HG02610 (cell line): ENCODE results near the gene SORCS2.

Experiments
- ATAC-seq: cut with Tn5 transposase; IDR thresholded peaks from one replicate; pipeline ENCODE4 v1.9.1; 2021; ENCODE audit warnings: mild to moderate bottlenecking, moderate library complexity; ENCODE audit not compliant: unreplicated experiment

SORCS2 gene

GRCh38 chr4:7262134-7262533, 69.8 kb downstream of the SORCS2 start:
- ATAC-seq = no peak

GRCh38 chr4:7263166-7263565, 70.8 kb downstream of the SORCS2 start:
- ATAC-seq = no peak

GRCh38 chr4:7264694-7265093, 72.4 kb downstream of the SORCS2 start:
- ATAC-seq = no peak

- no peak for ATAC-seq
These were observed 74.4 kb downstream of the SORCS2 start for GRCh38 chr4:7266525-7267292.

- ATAC-seq = no peak
These were observed 75.5 kb downstream of the SORCS2 start for GRCh38 chr4:7267829-7268228.

- ATAC-seq = no peak
These were observed 76.6 kb downstream of the SORCS2 start for GRCh38 chr4:7268941-7269340.

- ATAC-seq = no peak
These were observed 77.8 kb downstream of the SORCS2 start for GRCh38 chr4:7270121-7270520.

GRCh38 chr4:7272404-7272803, 80.1 kb downstream of the SORCS2 start:
- ATAC-seq = no peak

GRCh38 chr4:7273738-7274297, 81.5 kb downstream of the SORCS2 start:
- ATAC-seq = no peak

- no peak for ATAC-seq
These were observed 82.7 kb downstream of the SORCS2 start for GRCh38 chr4:7275067-7275466.

GRCh38 chr4:7275490-7276154, 83.3 kb downstream of the SORCS2 start:
- no peak for ATAC-seq

- ATAC-seq = no peak
These were observed 84.2 kb downstream of the SORCS2 start for GRCh38 chr4:7276515-7276914.

- no peak for ATAC-seq
These were observed 85.9 kb downstream of the SORCS2 start for GRCh38 chr4:7278071-7278765.

GRCh38 chr4:7278981-7279380, 86.6 kb downstream of the SORCS2 start:
- ATAC-seq = no peak

- no peak for ATAC-seq
These were observed 87.6 kb downstream of the SORCS2 start for GRCh38 chr4:7279902-7280301.

- ATAC-seq = no peak
These were observed 88.8 kb downstream of the SORCS2 start for GRCh38 chr4:7280926-7281690.

- no peak for ATAC-seq
These were observed 89.6 kb downstream of the SORCS2 start for GRCh38 chr4:7281691-7282665.

GRCh38 chr4:7282786-7283440, 90.6 kb downstream of the SORCS2 start:
- no peak for ATAC-seq
